ENCODE measurements around the gene LPGAT1. TPM values are rescaled to one million over a fixed set of nuclear protein-coding genes. Genes with fewer than 3 reads are reported as not detected.
A peak's percentile ranks its signal among the peaks of the same experiment; 100 is the strongest.

The LPGAT1 gene
- polyA plus RNA-seq, 1 experiment, result 16.5 TPM

DNA sequence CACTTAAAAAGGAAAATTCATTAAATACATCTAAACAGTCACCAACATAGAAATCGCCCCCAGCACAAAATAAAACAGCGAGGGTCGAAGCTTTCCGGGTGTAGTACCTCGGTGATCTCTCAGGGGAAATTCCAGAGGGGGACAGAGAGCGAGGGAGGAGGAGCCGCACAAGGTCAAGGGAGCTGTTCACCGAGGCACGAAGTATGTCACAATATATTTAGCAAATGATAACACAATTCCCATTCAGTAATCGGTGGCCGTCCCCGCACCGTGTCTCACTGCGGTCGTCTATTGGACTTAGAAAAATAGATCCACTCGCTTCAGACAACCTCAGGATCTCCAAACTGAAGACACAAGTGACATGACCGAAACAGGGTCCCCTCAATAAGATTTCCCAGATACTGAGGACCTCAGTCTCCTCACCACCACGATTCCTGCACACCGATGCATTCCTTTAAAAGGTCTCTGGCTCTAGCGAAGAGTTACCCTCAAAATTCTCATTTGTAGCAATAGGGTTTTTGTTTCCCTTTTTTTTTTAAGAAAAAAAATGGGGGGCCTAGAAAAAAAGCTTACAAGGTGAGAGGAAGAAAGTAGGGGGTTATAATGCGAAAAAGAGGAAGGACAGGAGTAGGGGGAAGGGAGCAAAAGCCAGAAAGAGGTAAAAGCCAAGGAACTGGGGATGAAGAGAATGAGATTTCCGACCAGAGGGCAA lies 1.1 kb downstream of the LPGAT1 start:
- no peak for DNase-seq (ENCODE audit: low read depth, low spot score)
- Histone ChIP-seq H3K27me3 (ENCODE audit: control insufficient read depth, insufficient read depth, low read length) (peaks cover 3% of the 10 kb centered on the region), H3K4me3 (ENCODE audit: low read depth, low read length) (peak overlapping the region; percentile 69), H3K27ac (ENCODE audit: low read depth, low read length) (no peak overlapping the region), H3K9me3 (ENCODE audit: control insufficient read depth, insufficient read depth, low read length) (no peaks in the 10 kb centered on the region)
- ChIA-PET POLR2A (no interaction called here), CTCF (interaction anchor here (1.2 to 5.8 kb wide), 5 partner anchors 16 to 205 kb away, joined by 3 to 29 read pairs (median 6); partner anchors contain the start of genes DTL and INTS7)
- TF ChIP-seq, protein P1, sequence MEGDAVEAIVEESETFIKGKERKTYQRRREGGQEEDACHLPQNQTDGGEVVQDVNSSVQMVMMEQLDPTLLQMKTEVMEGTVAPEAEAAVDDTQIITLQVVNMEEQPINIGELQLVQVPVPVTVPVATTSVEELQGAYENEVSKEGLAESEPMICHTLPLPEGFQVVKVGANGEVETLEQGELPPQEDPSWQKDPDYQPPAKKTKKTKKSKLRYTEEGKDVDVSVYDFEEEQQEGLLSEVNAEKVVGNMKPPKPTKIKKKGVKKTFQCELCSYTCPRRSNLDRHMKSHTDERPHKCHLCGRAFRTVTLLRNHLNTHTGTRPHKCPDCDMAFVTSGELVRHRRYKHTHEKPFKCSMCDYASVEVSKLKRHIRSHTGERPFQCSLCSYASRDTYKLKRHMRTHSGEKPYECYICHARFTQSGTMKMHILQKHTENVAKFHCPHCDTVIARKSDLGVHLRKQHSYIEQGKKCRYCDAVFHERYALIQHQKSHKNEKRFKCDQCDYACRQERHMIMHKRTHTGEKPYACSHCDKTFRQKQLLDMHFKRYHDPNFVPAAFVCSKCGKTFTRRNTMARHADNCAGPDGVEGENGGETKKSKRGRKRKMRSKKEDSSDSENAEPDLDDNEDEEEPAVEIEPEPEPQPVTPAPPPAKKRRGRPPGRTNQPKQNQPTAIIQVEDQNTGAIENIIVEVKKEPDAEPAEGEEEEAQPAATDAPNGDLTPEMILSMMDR (IDR thresholded peaks at IDR 0.05; ENCODE audit: low read depth, low read length), result peak; percentile 19; the same call in 1 of the 2 replicates

DNA sequence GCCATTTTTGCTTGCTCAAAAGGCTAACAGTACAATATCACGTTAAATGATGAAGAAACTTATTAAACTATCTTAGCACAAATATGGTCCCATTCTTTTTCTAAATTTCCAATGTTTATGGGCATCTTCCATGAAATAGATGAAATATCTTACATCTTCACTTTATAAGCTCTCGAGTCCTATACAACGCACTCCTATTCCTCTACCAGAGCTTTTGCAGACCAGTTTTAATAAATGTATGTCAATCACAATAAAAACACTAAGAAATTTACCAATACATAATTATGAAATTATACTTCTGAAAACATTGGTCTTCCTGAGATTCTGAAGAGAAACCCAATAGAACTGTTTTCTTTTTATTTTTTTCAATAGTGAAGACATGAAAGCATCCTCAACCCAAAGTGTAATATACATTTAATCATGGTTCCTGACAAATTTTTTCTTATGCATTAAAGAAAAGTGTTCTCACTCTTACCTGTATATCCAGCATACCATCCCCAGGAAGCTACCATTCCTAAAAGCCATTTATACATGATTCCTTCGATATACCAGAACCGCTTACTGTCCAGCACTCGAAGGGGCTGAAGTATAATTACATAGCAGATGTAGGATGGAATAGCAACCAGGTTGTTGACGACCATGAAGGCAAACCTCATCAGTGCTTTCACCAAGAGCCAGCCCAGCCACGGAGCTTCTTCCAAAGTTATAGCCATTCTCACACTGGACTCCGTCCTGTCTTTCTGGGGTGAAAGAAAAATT lies 1.8 kb downstream of the LPGAT1 start:
- Histone ChIP-seq H3K4me3 (ENCODE audit: low read depth, low read length) (peak overlapping the region; percentile 69), H3K9me3 (ENCODE audit: control insufficient read depth, insufficient read depth, low read length) (no peaks in the 10 kb centered on the region), H3K27ac (ENCODE audit: low read depth, low read length) (no peak overlapping the region), H3K27me3 (ENCODE audit: control insufficient read depth, insufficient read depth, low read length) (peaks cover 3% of the 10 kb centered on the region)
- DNase-seq (ENCODE audit: low read depth, low spot score), result no peak
- ChIA-PET CTCF (interaction anchor here (1.2 to 5.8 kb wide), 6 partner anchors 12 to 206 kb away, joined by 3 to 29 read pairs (median 4); partner anchors contain the start of genes DTL and INTS7), POLR2A (no interaction called here)
- TF ChIP-seq, protein P1 (IDR thresholded peaks at IDR 0.05; ENCODE audit: low read depth, low read length), result no peak

DNA sequence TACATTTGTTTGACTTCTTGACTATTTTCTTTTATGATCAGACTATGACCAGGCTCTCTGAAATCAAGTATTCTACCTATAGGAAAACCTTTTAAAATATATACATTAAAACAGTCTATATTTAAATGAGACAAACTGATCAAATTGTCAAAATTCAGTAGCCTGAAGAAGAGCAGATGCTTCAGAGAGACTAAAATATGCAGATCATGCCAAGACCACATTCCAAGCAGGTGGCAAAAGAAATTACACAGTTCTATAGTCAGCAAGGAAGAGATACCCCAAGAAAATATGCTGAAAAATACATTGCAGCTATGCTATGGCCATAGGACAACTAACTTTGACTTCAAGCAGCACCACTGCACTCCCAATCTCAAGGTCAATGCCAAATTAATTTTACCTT lies 3.5 kb downstream of the LPGAT1 start:
- no peaks in the 10 kb centered on the region for H3K27me3 ChIP-seq (ENCODE audit: control insufficient read depth, insufficient read depth, low read length)
- CTCF ChIA-PET, result interaction anchor here (0.6 to 5.8 kb wide), 3 partner anchors 118 to 146 kb away, joined by 3 to 29 read pairs (median 7); no protein-coding TSS in a partner anchor
- H3K9me3 ChIP-seq (ENCODE audit: control insufficient read depth, insufficient read depth, low read length), result no peaks in the 10 kb centered on the region
- DNase-seq (ENCODE audit: low read depth, low spot score), result no peak
- POLR2A ChIA-PET, result no interaction called here
- TF ChIP-seq, protein P1 (IDR thresholded peaks at IDR 0.05; ENCODE audit: low read depth, low read length), result no peak
- no peak overlapping the region for H3K4me3 ChIP-seq (ENCODE audit: low read depth, low read length)
- H3K27ac ChIP-seq (ENCODE audit: low read depth, low read length), result no peak overlapping the region

DNA sequence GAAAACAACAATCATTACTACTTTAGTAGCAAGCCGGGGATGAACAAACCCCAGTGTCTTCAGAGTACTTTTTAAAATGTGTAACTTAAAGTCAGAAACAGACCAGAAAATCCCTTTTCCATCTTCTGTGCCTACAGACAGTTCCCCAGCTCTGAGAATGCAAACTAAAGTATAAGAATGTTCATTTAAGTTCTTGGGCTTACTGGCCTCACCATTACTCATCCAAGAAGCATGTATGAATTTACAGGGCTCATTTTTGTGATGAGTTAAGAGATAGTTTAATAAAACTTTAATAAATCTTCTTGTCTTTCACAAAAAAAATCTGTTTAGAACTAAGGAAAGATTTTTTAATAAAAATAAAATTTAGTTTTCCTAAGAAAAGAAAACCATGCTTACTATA lies 4.6 kb downstream of the LPGAT1 start:
- TF ChIP-seq, protein P1 (IDR thresholded peaks at IDR 0.05; ENCODE audit: low read depth, low read length), result no peak
- H3K27ac ChIP-seq (ENCODE audit: low read depth, low read length), result no peak overlapping the region

More for the DNA sequence above, 4.6 kb downstream of the LPGAT1 start:
- ChIA-PET CTCF (interaction anchor here (1.1 to 5.8 kb wide), 4 partner anchors 128 to 210 kb away, joined by 6 to 29 read pairs (median 6); partner anchors contain the start of genes DTL and INTS7), POLR2A (interaction anchor here (0.5 to 1.2 kb wide), 2 partner anchors 9 to 19 kb away, joined by 4 to 11 read pairs; no protein-coding TSS in a partner anchor)
- no peaks in the 10 kb centered on the region for H3K27me3 ChIP-seq (ENCODE audit: control insufficient read depth, insufficient read depth, low read length)
- DNase-seq (ENCODE audit: low read depth, low spot score), result peak; percentile 30
- H3K4me3 ChIP-seq (ENCODE audit: low read depth, low read length), result no peak overlapping the region
- H3K9me3 ChIP-seq (ENCODE audit: control insufficient read depth, insufficient read depth, low read length), result no peaks in the 10 kb centered on the region
